GM18909 (cell line): ENCODE results near the gene BCAR3.
"Not testable (repeated sequence)": the region's sequence is repeated elsewhere in the genome, so short reads cannot be mapped to it uniquely, and the experiment has no call there.

Source experiments
- ATAC-seq: cut with Tn5 transposase; IDR thresholded peaks from one replicate; pipeline ENCODE4 v1.9.1; 2021; ENCODE audit warnings: mild to moderate bottlenecking; ENCODE audit not compliant: unreplicated experiment, poor library complexity

The BCAR3 gene

GRCh38 chr1:93707956-93708355 is 26.3 kb upstream of the BCAR3 start:
- ATAC-seq, result peak; percentile 69

GRCh38 chr1:93705892-93706500 is 24.4 kb upstream of the BCAR3 start:
- ATAC-seq, result no peak

- ATAC-seq, result peak; percentile 65
Measured at GRCh38 chr1:93704052-93704451, 22.4 kb upstream of the BCAR3 start.

- no peak for ATAC-seq
Measured at GRCh38 chr1:93703643-93704042, 22.0 kb upstream of the BCAR3 start.

- ATAC-seq, result no peak
Measured at GRCh38 chr1:93702828-93703183, 21.2 kb upstream of the BCAR3 start.

GRCh38 chr1:93702111-93702827 is 20.6 kb upstream of the BCAR3 start:
- peak; percentile 34 for ATAC-seq

GRCh38 chr1:93701629-93702028 is 20.0 kb upstream of the BCAR3 start:
- no peak for ATAC-seq

- no peak for ATAC-seq
Measured at GRCh38 chr1:93700532-93701469, 19.2 kb upstream of the BCAR3 start.

GRCh38 chr1:93699503-93700168 is 18.0 kb upstream of the BCAR3 start:
- no peak for ATAC-seq

- no peak for ATAC-seq
Measured at GRCh38 chr1:93699049-93699384, 17.4 kb upstream of the BCAR3 start.

GRCh38 chr1:93698329-93699048 is 16.9 kb upstream of the BCAR3 start:
- ATAC-seq, result no peak

- ATAC-seq, result not testable (repeated sequence)
Measured at GRCh38 chr1:93697566-93697965, 15.9 kb upstream of the BCAR3 start.

GRCh38 chr1:93695411-93696005 is 13.9 kb upstream of the BCAR3 start:
- ATAC-seq, result peak; percentile 34

GRCh38 chr1:93694819-93695218 is 13.2 kb upstream of the BCAR3 start:
- no peak for ATAC-seq

- no peak for ATAC-seq
Measured at GRCh38 chr1:93694039-93694438, 12.4 kb upstream of the BCAR3 start.

GRCh38 chr1:93692983-93693591 is 11.4 kb upstream of the BCAR3 start:
- peak; percentile 77 for ATAC-seq

GRCh38 chr1:93692451-93692861 is 10.8 kb upstream of the BCAR3 start:
- no peak for ATAC-seq

- no peak for ATAC-seq
Measured at GRCh38 chr1:93692026-93692425, 10.4 kb upstream of the BCAR3 start.
